Hepatocyte (in vitro differentiated cells): ENCODE results near the gene DENND1A. TPM values are rescaled to one million over a fixed set of nuclear protein-coding genes. Genes with fewer than 3 reads are reported as not detected.
"Not testable (repeated sequence)": the region's sequence is repeated elsewhere in the genome, so short reads cannot be mapped to it uniquely, and the experiment has no call there.

Experiments used
- DNase-seq: peaks from one replicate; pipeline ENCODE4 v3.0.0-alpha.2; 2016; ENCODE audit warnings: low spot score
- H2AFZ ChIP-seq: fragments of 200-600 bp; sonication (generic); 2 replicates; pipeline ENCODE4 v1.6.0; 2016; ENCODE audit warnings: antibody characterized with exemption, mild to moderate bottlenecking
- H3K27ac ChIP-seq: fragments of 200-600 bp; sonication (generic); 2 replicates; pipeline ENCODE4 v1.5.1; 2016; ENCODE audit warnings: mild to moderate bottlenecking
- H3K27me3 ChIP-seq: fragments of 200-600 bp; sonication (generic); 2 replicates; pipeline ENCODE4 v1.6.1; 2016
- H3K36me3 ChIP-seq: fragments of 200-600 bp; sonication (generic); replicated peaks from 2 replicates; pipeline ENCODE4 v1.5.1; 2016; ENCODE audit warnings: low read depth; ENCODE audit not compliant: insufficient read depth
- H3K4me1 ChIP-seq: fragments of 200-600 bp; sonication (generic); 2 replicates; pipeline ENCODE4 v1.5.1; 2016; ENCODE audit warnings: mild to moderate bottlenecking, moderate library complexity; ENCODE audit not compliant: insufficient read depth
- H3K4me2 ChIP-seq: fragments of 200-600 bp; sonication (generic); 2 replicates; pipeline ENCODE4 v1.6.0; 2016
- H3K4me3 ChIP-seq: fragments of 200-600 bp; sonication (generic); 2 replicates; pipeline ENCODE4 v1.5.1; 2016; ENCODE audit warnings: mild to moderate bottlenecking
- H3K79me2 ChIP-seq: fragments of 200-600 bp; sonication (generic); 2 replicates; pipeline ENCODE4 v1.6.0; 2017; ENCODE audit warnings: mild to moderate bottlenecking
- H3K9me2 ChIP-seq: fragments of 200-600 bp; sonication (generic); replicated peaks from 2 replicates; pipeline ENCODE4 v1.6.0; 2017; ENCODE audit warnings: mild to moderate bottlenecking; ENCODE audit not compliant: insufficient read depth
- H3K9me3 ChIP-seq: fragments of 200-600 bp; sonication (generic); 2 replicates; pipeline ENCODE4 v1.5.1; 2016; ENCODE audit warnings: low read depth, mild to moderate bottlenecking
- H4K20me1 ChIP-seq: fragments of 200-600 bp; sonication (generic); 2 replicates; pipeline ENCODE4 v1.6.0; 2016; ENCODE audit warnings: mild to moderate bottlenecking; ENCODE audit not compliant: insufficient read depth, poor library complexity, severe bottlenecking
- CTCF ChIP-seq: fragments of 200-600 bp; sonication (generic); IDR thresholded peaks from 2 replicates; pipeline ENCODE4 v1.5.1; 2016; ENCODE audit warnings: antibody characterized with exemption, mild to moderate bottlenecking; ENCODE audit not compliant: poor library complexity
- EZH2 ChIP-seq: fragments of 200-600 bp; sonication (generic); IDR thresholded peaks from 2 replicates; pipeline ENCODE4 v1.6.1; 2016; ENCODE audit warnings: antibody characterized with exemption, mild to moderate bottlenecking, borderline replicate concordance
- EZH2phosphoT487 ChIP-seq: fragments of 200-600 bp; sonication (generic); IDR thresholded peaks from one replicate; pipeline ENCODE4 v1.6.1; 2018; ENCODE audit warnings: antibody characterized with exemption, mild to moderate bottlenecking, low read depth, moderate library complexity; ENCODE audit not compliant: unreplicated experiment, severe bottlenecking
- WGBS: methylation state at CpG from one replicate; pipeline ENCODE4 v1.1.6; 2016; ENCODE audit warnings: low lambda C conversion rate; ENCODE audit errors: missing lambda C conversion rate; 5-methylcytosine and 5-hydroxymethylcytosine counted together
- polyA plus RNA-seq: library from polyadenylated mRNA; unstranded; fragments of >200 nt; fragmentation: Nextera tagmentation; extraction: Ambion mirVana; gene quantifications from 2 replicates; pipeline ENCODE4 v1.2.1, GENCODE V29; 2016
- total RNA-seq: library from RNA; depleted of rRNA; stranded (reverse); fragments of >200 nt; gene quantifications from 2 replicates; pipeline ENCODE4 v1.2.3, GENCODE V29; 2014

Gene DENND1A
- total and polyA plus RNA-seq, 2 experiments from 2014 or later, result 24.0 to 28.9 TPM

DNA sequence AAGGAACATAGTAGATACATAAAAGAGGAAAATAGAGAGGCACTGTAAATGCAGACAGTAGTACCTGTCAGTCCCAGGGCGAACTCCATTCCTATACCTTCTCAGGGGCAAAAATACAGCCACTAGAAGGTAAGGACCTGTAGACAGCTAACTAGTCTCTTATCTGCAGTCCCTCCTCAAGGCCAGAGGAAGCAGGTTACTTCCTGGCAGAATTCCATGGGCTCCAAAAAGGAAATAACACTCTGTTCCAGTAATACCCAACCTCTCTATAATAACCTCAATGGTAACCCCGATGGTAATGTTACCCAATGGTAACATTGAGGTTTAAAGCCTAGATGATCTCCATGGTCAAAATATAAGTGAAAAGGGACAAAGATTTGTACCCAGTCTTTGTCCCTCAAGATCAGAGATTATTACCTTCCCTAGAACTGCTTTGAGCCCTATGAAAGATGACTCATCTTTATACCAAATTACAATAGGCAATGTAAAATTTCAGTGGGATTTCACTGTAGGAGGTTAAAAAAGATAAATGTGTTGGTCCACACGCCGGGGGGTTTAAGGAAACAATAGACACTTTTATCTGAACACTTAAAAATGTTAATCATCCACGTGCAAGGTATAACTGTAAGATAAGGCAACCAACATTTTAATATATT is 113.0 kb downstream of the DENND1A start:
- peaks cover 3% of the 10 kb centered on the region for H3K79me2 ChIP-seq
- TF ChIP-seq CTCF, result no peak
- no peak for TF ChIP-seq EZH2phosphoT487
- no peak for TF ChIP-seq EZH2
- H2AFZ ChIP-seq, result no peak overlapping the region
- no peaks in the 10 kb centered on the region for H3K36me3 ChIP-seq
- H3K27me3 ChIP-seq, result no peaks in the 10 kb centered on the region
- no peak overlapping the region for H3K4me3 ChIP-seq
- H3K4me1 ChIP-seq, result no peaks in the 10 kb centered on the region
- H4K20me1 ChIP-seq, result peaks cover 3% of the 10 kb centered on the region
- no peak overlapping the region for H3K4me2 ChIP-seq
- WGBS, result 88% methylated on average over 5 of the region's 5 CpGs
- no peak for DNase-seq
- H3K9me2 ChIP-seq, result no peaks in the 10 kb centered on the region
- H3K27ac ChIP-seq, result no peak overlapping the region
- H3K9me3 ChIP-seq, result no peaks in the 10 kb centered on the region

- H3K9me2 ChIP-seq, H3K4me1 ChIP-seq, DNase-seq: not testable (repeated sequence)
Measured at GRCh38 chr9:123815856-123816255, 114.1 kb downstream of the DENND1A start.

DNA sequence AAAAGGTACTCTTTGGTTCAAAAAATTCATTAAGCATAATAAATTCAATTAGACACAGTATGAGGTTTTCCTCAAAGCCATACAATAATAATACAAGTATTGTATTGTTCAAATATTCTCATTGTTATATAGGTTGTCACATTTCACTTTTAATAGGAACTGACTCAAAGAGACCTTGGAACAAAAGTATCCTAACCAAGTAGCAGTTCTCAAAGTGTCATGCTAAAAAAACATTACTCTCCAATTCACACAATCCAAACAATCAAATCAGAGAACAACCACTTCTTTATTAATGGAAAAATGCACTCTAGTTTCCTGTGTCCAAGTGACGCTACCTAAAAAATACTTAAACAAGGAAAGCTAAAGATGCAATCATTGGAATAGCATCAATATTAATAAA is 115.4 kb downstream of the DENND1A start:
- no peak for TF ChIP-seq EZH2phosphoT487
- TF ChIP-seq CTCF, result no peak
- TF ChIP-seq EZH2, result no peak
- 91% methylated on average over 1 of the region's 1 CpG for WGBS
- Histone ChIP-seq H4K20me1 (peaks cover 3% of the 10 kb centered on the region), H2AFZ (no peak overlapping the region), H3K27me3 (no peaks in the 10 kb centered on the region), H3K36me3 (no peaks in the 10 kb centered on the region), H3K4me3 (no peak overlapping the region), H3K4me2 (no peak overlapping the region), H3K9me2 (no peaks in the 10 kb centered on the region), H3K79me2 (peaks cover 5% of the 10 kb centered on the region), H3K9me3 (no peaks in the 10 kb centered on the region), H3K27ac (no peak overlapping the region), H3K4me1 (no peaks in the 10 kb centered on the region)
- no peak for DNase-seq

More at GRCh38 chr9:123815856-123816255, 114.1 kb downstream of the DENND1A start:
- not testable (repeated sequence) for H3K27me3 ChIP-seq, H3K9me3 ChIP-seq, H3K79me2 ChIP-seq, H4K20me1 ChIP-seq, H3K4me2 ChIP-seq, H2AFZ ChIP-seq, H3K27ac ChIP-seq, H3K4me3 ChIP-seq, H3K36me3 ChIP-seq
- 92% methylated on average over 5 of the region's 5 CpGs for WGBS

- Histone ChIP-seq H3K4me3 (no peak overlapping the region), H2AFZ (no peak overlapping the region), H3K9me3 (no peaks in the 10 kb centered on the region), H3K4me2 (no peak overlapping the region), H3K27ac (no peak overlapping the region), H3K36me3 (no peaks in the 10 kb centered on the region), H3K79me2 (peaks cover 5% of the 10 kb centered on the region), H4K20me1 (peaks cover 3% of the 10 kb centered on the region), H3K4me1 (no peaks in the 10 kb centered on the region), H3K9me2 (no peaks in the 10 kb centered on the region), H3K27me3 (no peaks in the 10 kb centered on the region)
- TF ChIP-seq CTCF, result no peak
- no peak for TF ChIP-seq EZH2
- no peak for TF ChIP-seq EZH2phosphoT487
- WGBS, result 97% methylated on average over 3 of the region's 3 CpGs
- no peak for DNase-seq
Measured at GRCh38 chr9:123812984-123813383, 116.9 kb downstream of the DENND1A start.
